Trophoblast cell (in vitro differentiated cells and primary cell): ENCODE measurements around the gene SLC1A7. TPM values are rescaled to one million over a fixed set of nuclear protein-coding genes. Genes with fewer than 3 reads are reported as not detected.

Experiments used
- DNase-seq, 2 donors: peaks; one replicate each; pipeline ENCODE4 v3.0.0-alpha.2; 2016
- H2AFZ ChIP-seq: 2 replicates; pipeline ENCODE4 v1.6.1; 2013; ENCODE audit warnings: low read length, moderate library complexity, mild to moderate bottlenecking; ENCODE audit not compliant: insufficient read depth, poor library complexity
- H2AK5ac ChIP-seq: 2 replicates; pipeline ENCODE4 v1.6.1; 2013; ENCODE audit warnings: mild to moderate bottlenecking, low read length
- H2BK120ac ChIP-seq: 2 replicates; pipeline ENCODE4 v1.6.1; 2013; ENCODE audit warnings: low read length, mild to moderate bottlenecking, moderate library complexity; ENCODE audit not compliant: insufficient read depth, poor library complexity
- H2BK12ac ChIP-seq: 2 replicates; pipeline ENCODE4 v1.6.1; 2013; ENCODE audit warnings: mild to moderate bottlenecking, low read length, moderate library complexity
- H2BK5ac ChIP-seq: 2 replicates; pipeline ENCODE4 v1.6.1; 2013; ENCODE audit warnings: low read length, low read depth, moderate library complexity, mild to moderate bottlenecking; ENCODE audit not compliant: poor library complexity
- H3K14ac ChIP-seq: 2 replicates; pipeline ENCODE4 v1.6.1; 2013; ENCODE audit warnings: mild to moderate bottlenecking, low read length
- H3K18ac ChIP-seq: 2 replicates; pipeline ENCODE4 v1.6.1; 2013; ENCODE audit warnings: mild to moderate bottlenecking, low read length
- H3K23ac ChIP-seq: 2 replicates; pipeline ENCODE4 v1.6.1; 2013; ENCODE audit warnings: low read length
- H3K27ac ChIP-seq: 2 replicates; pipeline ENCODE4 v1.5.1; 2013; ENCODE audit warnings: low read depth, mild to moderate bottlenecking, inconsistent platforms, low read length, moderate library complexity
- H3K27me3 ChIP-seq: 2 replicates; pipeline ENCODE4 v1.6.1; 2013; ENCODE audit warnings: inconsistent platforms, mild to moderate bottlenecking, low read length, moderate library complexity; ENCODE audit not compliant: insufficient read depth
- H3K36me3 ChIP-seq, 2 experiments: 1 replicate in 1 of 2; 2 replicates in 1 of 2; pipeline ENCODE4 v1.6.1; 2013; ENCODE audit warnings: low read length in 2 of 2, mild to moderate bottlenecking in 2 of 2, moderate library complexity in 1 of 2; ENCODE audit not compliant: insufficient read depth in 2 of 2, control insufficient read depth in 1 of 2
- H3K4ac ChIP-seq: 2 replicates; pipeline ENCODE4 v1.6.1; 2013; ENCODE audit warnings: low read depth, mild to moderate bottlenecking, low read length, moderate library complexity
- H3K4me1 ChIP-seq, 2 experiments: 1 replicate in 1 of 2; 2 replicates in 1 of 2; pipeline ENCODE4 v1.6.1; 2013; ENCODE audit warnings: low read length in 2 of 2, mild to moderate bottlenecking in 2 of 2, moderate library complexity in 1 of 2; ENCODE audit not compliant: insufficient read depth in 2 of 2, control insufficient read depth in 1 of 2
- H3K4me2 ChIP-seq: 2 replicates; pipeline ENCODE4 v1.6.1; 2013; ENCODE audit warnings: inconsistent platforms, mild to moderate bottlenecking, low read length, moderate library complexity
- H3K4me3 ChIP-seq: 2 replicates; pipeline ENCODE4 v1.5.1; 2013; ENCODE audit warnings: mild to moderate bottlenecking, low read depth, low read length, inconsistent platforms
- H3K79me1 ChIP-seq: one replicate; pipeline ENCODE4 v1.6.1; 2013; ENCODE audit warnings: low read length
- H3K79me2 ChIP-seq: 2 replicates; pipeline ENCODE4 v1.6.1; 2013; ENCODE audit warnings: low read length, mild to moderate bottlenecking; ENCODE audit not compliant: control insufficient read depth, insufficient read depth, poor library complexity
- H3K9ac ChIP-seq: 2 replicates; pipeline ENCODE4 v1.6.1; 2013; ENCODE audit warnings: mild to moderate bottlenecking, low read length
- H3K9me3 ChIP-seq: 2 replicates; pipeline ENCODE4 v1.6.1; 2013; ENCODE audit warnings: low read depth, mild to moderate bottlenecking, control low read depth, inconsistent platforms, low read length; ENCODE audit not compliant: insufficient read depth
- H4K12ac ChIP-seq: 2 replicates; pipeline ENCODE4 v1.6.1; 2013; ENCODE audit warnings: low read depth, mild to moderate bottlenecking, low read length, moderate library complexity
- H4K8ac ChIP-seq: 2 replicates; pipeline ENCODE4 v1.6.1; 2013; ENCODE audit warnings: low read depth, mild to moderate bottlenecking, low read length, moderate library complexity
- H4K91ac ChIP-seq: one replicate; pipeline ENCODE4 v1.6.1; 2013; ENCODE audit warnings: low read depth, mild to moderate bottlenecking, low read length, moderate library complexity
- WGBS: extraction: QIAGEN DNeasy Blood & Tissue Kit; methylation state at CpG from one replicate; pipeline ENCODE4 v1.1.7; 2013; ENCODE audit warnings: missing lambda C conversion rate; ENCODE audit not compliant: insufficient read length, insufficient coverage; ENCODE audit errors: extremely low coverage; 5-methylcytosine and 5-hydroxymethylcytosine counted together
- polyA plus RNA-seq: library from polyadenylated mRNA; stranded (reverse); fragments of 200-250 nt; gene quantifications from 2 replicates; pipeline ENCODE4 v1.2.3, GENCODE V29; 2013

Gene SLC1A7
- polyA plus RNA-seq = 0.03 and 0.04 TPM in 2 replicates

DNA sequence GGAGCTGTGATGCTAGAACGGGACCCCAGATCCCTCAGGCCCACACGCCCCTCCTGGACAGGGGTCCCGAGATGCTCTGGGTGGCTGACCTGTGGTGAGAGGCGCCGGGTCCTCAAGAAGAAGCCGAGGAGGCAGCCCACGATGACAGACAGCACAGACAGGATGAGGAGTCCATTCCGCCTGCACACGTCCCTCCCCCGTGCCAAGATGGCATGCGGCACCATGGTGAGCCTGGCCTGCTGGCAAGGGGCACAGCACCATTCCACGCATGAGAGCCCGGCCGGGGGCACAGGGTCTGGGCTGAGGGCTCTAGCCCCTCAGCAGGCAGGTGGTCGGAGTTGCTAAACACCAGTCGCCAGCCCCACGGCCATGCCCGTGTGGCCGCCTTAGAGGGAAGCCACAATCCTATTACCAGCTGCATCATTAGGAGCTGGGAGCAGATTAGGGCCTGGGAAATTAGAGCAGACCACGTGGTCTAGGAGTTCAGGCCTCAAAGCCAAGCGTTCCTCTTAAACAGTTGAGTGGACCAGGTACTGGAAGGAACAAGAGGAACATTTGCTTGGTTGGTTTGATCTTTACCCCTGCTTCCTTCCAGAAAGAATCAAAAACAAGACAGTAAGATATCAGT, at the start of gene SLC1A7:
Gene SLC1A7, minus strand, starts transcription at position 413 of the 628 bp plus-strand sequence. Its CDS starts 189 bp downstream, at position 224.
- no peak within 1 kb of the TSS for H4K12ac ChIP-seq
- no peaks in the 10 kb centered on the region for H3K27me3 ChIP-seq

DNA sequence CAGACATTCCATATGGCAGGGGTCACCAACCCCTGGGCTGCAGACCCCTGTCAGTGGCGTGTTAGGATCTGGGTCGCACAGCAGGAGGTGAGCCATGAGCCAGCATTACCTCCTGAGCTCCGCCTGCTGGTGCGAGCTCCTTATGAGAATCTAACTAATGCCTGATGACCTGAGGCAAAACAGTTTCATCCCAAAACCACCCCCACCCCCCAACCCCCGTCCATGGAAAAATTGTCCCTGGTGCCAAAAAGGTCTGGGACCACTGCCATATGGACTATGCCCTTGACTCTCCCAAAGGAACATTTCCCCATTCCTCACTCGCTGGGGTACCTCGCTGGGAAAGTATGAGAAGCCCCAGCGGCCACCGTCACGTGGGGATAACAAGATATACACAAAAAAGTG, 47.8 kb upstream of the SLC1A7 start:
- Histone ChIP-seq H3K79me1 (no peaks in the 10 kb centered on the region), H2BK5ac (no peak overlapping the region), H3K4ac (no peak overlapping the region), H2AK5ac (no peak overlapping the region), H4K8ac (no peak overlapping the region), H3K27ac (no peak overlapping the region), H3K18ac (no peak overlapping the region), H3K27me3 (no peaks in the 10 kb centered on the region), H4K12ac (no peak overlapping the region), H2BK12ac (no peak overlapping the region), H3K9me3 (no peaks in the 10 kb centered on the region), H3K36me3 (no peaks in the 10 kb centered on the region), H2BK120ac (no peak overlapping the region), H3K79me2 (no peaks in the 10 kb centered on the region), H3K23ac (no peak overlapping the region), H4K91ac (no peak overlapping the region), H3K4me2 (no peak overlapping the region), H3K4me3 (no peak overlapping the region), H2AFZ (no peak overlapping the region), H3K14ac (no peak overlapping the region), H3K4me1 (peaks cover 0 to 2% of the 10 kb centered on the region in 2 experiments), H3K9ac (no peak overlapping the region)
- WGBS = no CpG with 5 or more reads among the region's 10 CpGs
- no peak for DNase-seq

More for the DNA sequence above, at the start of gene SLC1A7:
- Histone ChIP-seq H2AFZ (no peak within 1 kb of the TSS), H3K27ac (no peak within 1 kb of the TSS), H3K9me3 (no peaks in the 10 kb centered on the region), H3K14ac (no peak within 1 kb of the TSS), H2AK5ac (peak within 1 kb of the TSS; percentile 15), H3K79me2 (no peaks in the 10 kb centered on the region), H3K18ac (no peak within 1 kb of the TSS), H3K4me2 (no peak within 1 kb of the TSS), H3K9ac (no peak within 1 kb of the TSS), H3K23ac (no peak within 1 kb of the TSS), H3K79me1 (peaks cover 8% of the 10 kb centered on the region), H2BK12ac (no peak within 1 kb of the TSS), H3K4ac (no peak within 1 kb of the TSS), H4K91ac (no peak within 1 kb of the TSS), H2BK5ac (no peak within 1 kb of the TSS), H3K36me3 (no peaks in the 10 kb centered on the region), H3K4me3 (no peak within 1 kb of the TSS), H4K8ac (no peak within 1 kb of the TSS), H2BK120ac (no peak within 1 kb of the TSS), H3K4me1 (peaks cover 10 to 11% of the 10 kb centered on the region in 2 experiments)
- no peak for DNase-seq
- WGBS = no CpG with 5 or more reads among the region's 21 CpGs

DNA sequence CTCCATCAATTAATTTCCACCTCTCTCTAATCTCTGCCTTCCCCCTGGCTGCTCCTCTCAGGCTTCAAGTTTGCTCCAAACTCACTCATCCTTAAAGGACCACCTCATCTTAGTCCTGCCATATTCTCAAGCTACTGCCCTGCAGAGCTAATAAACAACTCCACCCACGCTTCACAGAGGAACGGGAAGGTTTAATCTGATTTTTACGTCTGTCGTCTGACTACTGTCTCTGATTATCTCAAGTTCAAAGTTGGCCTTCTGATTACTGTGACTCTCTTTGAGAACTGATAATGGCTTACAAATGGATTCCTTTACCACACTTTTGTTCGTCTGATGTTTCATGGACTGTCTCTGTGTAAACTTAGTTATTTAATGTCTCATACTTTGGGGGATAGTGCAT, 46.6 kb upstream of the SLC1A7 start:
- DNase-seq = no peak
- H3K14ac ChIP-seq = no peak overlapping the region
- no CpG with 5 or more reads among the region's 5 CpGs for WGBS

DNA sequence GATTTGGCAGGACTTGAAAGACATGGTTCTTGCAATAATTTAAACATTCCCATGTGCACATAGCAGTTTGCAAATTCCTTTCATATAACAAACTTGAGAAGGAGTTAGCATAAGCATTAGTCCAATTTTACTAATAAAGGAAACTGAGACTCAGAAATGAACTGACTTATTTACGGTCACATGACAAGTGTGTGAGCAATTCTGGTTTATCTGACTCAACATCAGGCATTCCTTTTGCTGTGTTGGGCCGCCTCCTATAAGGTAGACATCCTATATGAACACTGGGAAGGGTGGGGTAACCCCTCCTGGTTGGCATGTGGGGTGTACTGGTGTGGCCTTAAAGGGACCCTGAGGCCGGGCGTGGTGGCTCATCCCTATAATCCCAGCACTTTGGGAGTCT, 45.7 kb upstream of the SLC1A7 start:
- H4K12ac ChIP-seq = no peak overlapping the region
- no peaks in the 10 kb centered on the region for H3K79me2 ChIP-seq
- no peak overlapping the region for H4K91ac ChIP-seq
- H2BK120ac ChIP-seq = no peak overlapping the region
- H3K27me3 ChIP-seq = no peaks in the 10 kb centered on the region
- peaks cover 0 to 2% of the 10 kb centered on the region in 2 experiments for H3K4me1 ChIP-seq
- no peak overlapping the region for H2BK5ac ChIP-seq
- H3K9ac ChIP-seq = no peak overlapping the region
- no peak overlapping the region for H2AK5ac ChIP-seq
- no peak overlapping the region for H3K4me2 ChIP-seq
- no peaks in the 10 kb centered on the region for H3K36me3 ChIP-seq
- no peak overlapping the region for H3K18ac ChIP-seq
- no peaks in the 10 kb centered on the region for H3K9me3 ChIP-seq
- no CpG with 5 or more reads among the region's 4 CpGs for WGBS
- H3K27ac ChIP-seq = no peak overlapping the region
- H3K4me3 ChIP-seq = no peak overlapping the region
- no peak overlapping the region for H2AFZ ChIP-seq
- H2BK12ac ChIP-seq = no peak overlapping the region
- H3K23ac ChIP-seq = no peak overlapping the region
- DNase-seq = no peak
- H3K79me1 ChIP-seq = no peaks in the 10 kb centered on the region
- no peak overlapping the region for H4K8ac ChIP-seq
- H3K14ac ChIP-seq = no peak overlapping the region
- no peak overlapping the region for H3K4ac ChIP-seq

More for the DNA sequence above, 46.6 kb upstream of the SLC1A7 start:
- H3K4me3 ChIP-seq = no peak overlapping the region
- no peak overlapping the region for H2BK5ac ChIP-seq
- H3K4me2 ChIP-seq = no peak overlapping the region
- H4K91ac ChIP-seq = no peak overlapping the region
- no peaks in the 10 kb centered on the region for H3K27me3 ChIP-seq
- no peaks in the 10 kb centered on the region for H3K79me2 ChIP-seq
- no peak overlapping the region for H3K23ac ChIP-seq
- H3K4ac ChIP-seq = no peak overlapping the region
- no peak overlapping the region for H3K18ac ChIP-seq
- no peak overlapping the region for H2BK120ac ChIP-seq
- H4K12ac ChIP-seq = no peak overlapping the region
- H3K4me1 ChIP-seq = peaks cover 0 to 2% of the 10 kb centered on the region in 2 experiments
- H3K27ac ChIP-seq = no peak overlapping the region
- H2AK5ac ChIP-seq = no peak overlapping the region
- H2BK12ac ChIP-seq = no peak overlapping the region
- H3K9me3 ChIP-seq = no peaks in the 10 kb centered on the region
- H2AFZ ChIP-seq = no peak overlapping the region
- H4K8ac ChIP-seq = no peak overlapping the region
- no peaks in the 10 kb centered on the region for H3K36me3 ChIP-seq
- no peak overlapping the region for H3K9ac ChIP-seq
- no peaks in the 10 kb centered on the region for H3K79me1 ChIP-seq
